ENCODE measurements around the gene ATXN7L2. TPM values are rescaled to one million over a fixed set of nuclear protein-coding genes. Genes with fewer than 3 reads are reported as not detected.

The ATXN7L2 gene
- total and polyA plus RNA-seq, 10 of the 15 experiments (the other 5 are each of a cell fraction or from before 2014, with no cell fraction given), result 0.27 to 7.4 (median 4.9) TPM

DNA sequence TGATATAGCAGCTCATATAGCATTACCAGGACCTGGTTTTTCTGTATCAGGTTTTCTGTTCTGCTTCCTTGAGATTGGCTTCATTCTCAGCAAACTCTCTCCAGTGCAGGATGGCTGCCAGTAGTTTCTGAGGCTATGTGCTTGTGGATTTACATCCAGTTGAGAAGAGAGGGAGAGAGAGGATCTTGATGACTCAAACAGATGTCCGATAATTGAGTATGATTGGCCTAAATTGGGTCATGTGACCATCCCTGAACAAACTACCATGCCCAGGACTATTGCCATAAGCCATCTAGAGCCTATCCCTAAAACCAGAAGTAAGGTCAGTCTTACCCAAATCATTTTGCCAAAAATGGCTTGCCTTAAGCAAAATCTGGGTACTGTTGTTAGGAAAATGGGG, 39.4 kb upstream of the ATXN7L2 start:
- Histone ChIP-seq H3K9ac (ENCODE audit: control insufficient read depth, insufficient read depth, low read length) (no peak overlapping the region), H3K36me3 (ENCODE audit: control insufficient read depth in 2 of 2, insufficient read depth in 2 of 2, low read length in 1 of 2) (no peaks in the 10 kb centered on the region), H3K9me3 (replicated peaks; ENCODE audit: control insufficient read depth, insufficient read depth, low read length) (no peaks in the 10 kb centered on the region), H3K4me1 (ENCODE audit: control insufficient read depth, insufficient read depth, low read length) (no peaks in the 10 kb centered on the region), H3K27ac (ENCODE audit: control insufficient read depth, insufficient read depth) (no peak overlapping the region), H3K79me2 (ENCODE audit: control insufficient read depth, insufficient read depth, low read length) (no peaks in the 10 kb centered on the region), H4K20me1 (ENCODE audit: control insufficient read depth, insufficient read depth) (no peaks in the 10 kb centered on the region), H3K27me3 (replicated peaks in 1 of 2; ENCODE audit: control insufficient read depth in 2 of 2, insufficient read depth in 2 of 2, low read length in 1 of 2) (no peaks in the 10 kb centered on the region), H2AFZ (ENCODE audit: control insufficient read depth, low read depth, low read length) (no peak overlapping the region), H3K4me3 (no peak overlapping the region), H3K4me2 (ENCODE audit: control insufficient read depth, insufficient read depth) (no peak overlapping the region)
- WGBS (ENCODE audit: insufficient coverage, insufficient replicate concordance, low lambda C conversion rate, missing lambda C conversion rate), result 0% methylated on average over 1 of the region's 1 CpG
- ChIA-PET POLR2A (no interaction called here), CTCF (no interaction called here), SMC1A (ENCODE audit: uncharacterized antibody, unreplicated experiment) (no interaction called here), RAD21 (ENCODE audit: unreplicated experiment) (no interaction called here)
- FAIRE-seq (no peak), DNase-seq (ENCODE audit: low read depth, low spot score) (no peak), ATAC-seq (no peak)
- intact Hi-C loops (cut with micrococcal nuclease; ENCODE audit: unreplicated experiment) (no loop called here), in situ Hi-C loops (cut with MboI) (no loop called here)
- no TSS peak for BruUV-seq (replicated peaks)
- TF ChIP-seq RFX5 (IDR thresholded peaks at IDR 0.05; ENCODE audit: low read depth, low read length) (no peak), YBX1 (IDR thresholded peaks at IDR 0.05) (no peak), KLF5 (IDR thresholded peaks at IDR 0.05; ENCODE audit: partially characterized antibody) (no peak), SREBF2 (IDR thresholded peaks at IDR 0.05; ENCODE audit: low read length) (no peak), IRF4 (IDR thresholded peaks at IDR 0.05; ENCODE audit: low read depth, low read length) (no peak), RELA (IDR thresholded peaks at IDR 0.05; ENCODE audit: borderline replicate concordance, partially characterized antibody) (no peak), ZNF207 (IDR thresholded peaks at IDR 0.05; ENCODE audit: borderline replicate concordance) (no peak), NBN (IDR thresholded peaks at IDR 0.05) (no peak), SUZ12 (IDR thresholded peaks at IDR 0.05; ENCODE audit: unreplicated experiment) (no peak)
- TF ChIP-seq, protein P1, sequence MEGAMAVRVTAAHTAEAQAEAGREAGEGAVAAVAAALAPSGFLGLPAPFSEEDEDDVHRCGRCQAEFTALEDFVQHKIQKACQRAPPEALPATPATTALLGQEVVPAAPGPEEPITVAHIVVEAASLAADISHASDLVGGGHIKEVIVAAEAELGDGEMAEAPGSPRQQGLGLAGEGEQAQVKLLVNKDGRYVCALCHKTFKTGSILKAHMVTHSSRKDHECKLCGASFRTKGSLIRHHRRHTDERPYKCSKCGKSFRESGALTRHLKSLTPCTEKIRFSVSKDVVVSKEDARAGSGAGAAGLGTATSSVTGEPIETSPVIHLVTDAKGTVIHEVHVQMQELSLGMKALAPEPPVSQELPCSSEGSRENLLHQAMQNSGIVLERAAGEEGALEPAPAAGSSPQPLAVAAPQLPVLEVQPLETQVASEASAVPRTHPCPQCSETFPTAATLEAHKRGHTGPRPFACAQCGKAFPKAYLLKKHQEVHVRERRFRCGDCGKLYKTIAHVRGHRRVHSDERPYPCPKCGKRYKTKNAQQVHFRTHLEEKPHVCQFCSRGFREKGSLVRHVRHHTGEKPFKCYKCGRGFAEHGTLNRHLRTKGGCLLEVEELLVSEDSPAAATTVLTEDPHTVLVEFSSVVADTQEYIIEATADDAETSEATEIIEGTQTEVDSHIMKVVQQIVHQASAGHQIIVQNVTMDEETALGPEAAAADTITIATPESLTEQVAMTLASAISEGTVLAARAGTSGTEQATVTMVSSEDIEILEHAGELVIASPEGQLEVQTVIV (IDR thresholded peaks at IDR 0.05; ENCODE audit: borderline replicate concordance, partially characterized antibody), result no peak
- TF ChIP-seq, protein P2, sequence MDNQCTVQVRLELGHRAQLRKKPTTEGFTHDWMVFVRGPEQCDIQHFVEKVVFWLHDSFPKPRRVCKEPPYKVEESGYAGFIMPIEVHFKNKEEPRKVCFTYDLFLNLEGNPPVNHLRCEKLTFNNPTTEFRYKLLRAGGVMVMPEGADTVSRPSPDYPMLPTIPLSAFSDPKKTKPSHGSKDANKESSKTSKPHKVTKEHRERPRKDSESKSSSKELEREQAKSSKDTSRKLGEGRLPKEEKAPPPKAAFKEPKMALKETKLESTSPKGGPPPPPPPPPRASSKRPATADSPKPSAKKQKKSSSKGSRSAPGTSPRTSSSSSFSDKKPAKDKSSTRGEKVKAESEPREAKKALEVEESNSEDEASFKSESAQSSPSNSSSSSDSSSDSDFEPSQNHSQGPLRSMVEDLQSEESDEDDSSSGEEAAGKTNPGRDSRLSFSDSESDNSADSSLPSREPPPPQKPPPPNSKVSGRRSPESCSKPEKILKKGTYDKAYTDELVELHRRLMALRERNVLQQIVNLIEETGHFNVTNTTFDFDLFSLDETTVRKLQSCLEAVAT (IDR thresholded peaks at IDR 0.05), result no peak
- TF ChIP-seq, protein P3, sequence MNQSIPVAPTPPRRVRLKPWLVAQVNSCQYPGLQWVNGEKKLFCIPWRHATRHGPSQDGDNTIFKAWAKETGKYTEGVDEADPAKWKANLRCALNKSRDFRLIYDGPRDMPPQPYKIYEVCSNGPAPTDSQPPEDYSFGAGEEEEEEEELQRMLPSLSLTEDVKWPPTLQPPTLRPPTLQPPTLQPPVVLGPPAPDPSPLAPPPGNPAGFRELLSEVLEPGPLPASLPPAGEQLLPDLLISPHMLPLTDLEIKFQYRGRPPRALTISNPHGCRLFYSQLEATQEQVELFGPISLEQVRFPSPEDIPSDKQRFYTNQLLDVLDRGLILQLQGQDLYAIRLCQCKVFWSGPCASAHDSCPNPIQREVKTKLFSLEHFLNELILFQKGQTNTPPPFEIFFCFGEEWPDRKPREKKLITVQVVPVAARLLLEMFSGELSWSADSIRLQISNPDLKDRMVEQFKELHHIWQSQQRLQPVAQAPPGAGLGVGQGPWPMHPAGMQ (IDR thresholded peaks at IDR 0.05; ENCODE audit: borderline replicate concordance), result no peak
- TF ChIP-seq, protein P4, sequence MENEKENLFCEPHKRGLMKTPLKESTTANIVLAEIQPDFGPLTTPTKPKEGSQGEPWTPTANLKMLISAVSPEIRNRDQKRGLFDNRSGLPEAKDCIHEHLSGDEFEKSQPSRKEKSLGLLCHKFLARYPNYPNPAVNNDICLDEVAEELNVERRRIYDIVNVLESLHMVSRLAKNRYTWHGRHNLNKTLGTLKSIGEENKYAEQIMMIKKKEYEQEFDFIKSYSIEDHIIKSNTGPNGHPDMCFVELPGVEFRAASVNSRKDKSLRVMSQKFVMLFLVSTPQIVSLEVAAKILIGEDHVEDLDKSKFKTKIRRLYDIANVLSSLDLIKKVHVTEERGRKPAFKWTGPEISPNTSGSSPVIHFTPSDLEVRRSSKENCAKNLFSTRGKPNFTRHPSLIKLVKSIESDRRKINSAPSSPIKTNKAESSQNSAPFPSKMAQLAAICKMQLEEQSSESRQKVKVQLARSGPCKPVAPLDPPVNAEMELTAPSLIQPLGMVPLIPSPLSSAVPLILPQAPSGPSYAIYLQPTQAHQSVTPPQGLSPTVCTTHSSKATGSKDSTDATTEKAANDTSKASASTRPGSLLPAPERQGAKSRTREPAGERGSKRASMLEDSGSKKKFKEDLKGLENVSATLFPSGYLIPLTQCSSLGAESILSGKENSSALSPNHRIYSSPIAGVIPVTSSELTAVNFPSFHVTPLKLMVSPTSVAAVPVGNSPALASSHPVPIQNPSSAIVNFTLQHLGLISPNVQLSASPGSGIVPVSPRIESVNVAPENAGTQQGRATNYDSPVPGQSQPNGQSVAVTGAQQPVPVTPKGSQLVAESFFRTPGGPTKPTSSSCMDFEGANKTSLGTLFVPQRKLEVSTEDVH (IDR thresholded peaks at IDR 0.05; ENCODE audit: low read depth, partially characterized antibody), result no peak
- TF ChIP-seq, protein P5, sequence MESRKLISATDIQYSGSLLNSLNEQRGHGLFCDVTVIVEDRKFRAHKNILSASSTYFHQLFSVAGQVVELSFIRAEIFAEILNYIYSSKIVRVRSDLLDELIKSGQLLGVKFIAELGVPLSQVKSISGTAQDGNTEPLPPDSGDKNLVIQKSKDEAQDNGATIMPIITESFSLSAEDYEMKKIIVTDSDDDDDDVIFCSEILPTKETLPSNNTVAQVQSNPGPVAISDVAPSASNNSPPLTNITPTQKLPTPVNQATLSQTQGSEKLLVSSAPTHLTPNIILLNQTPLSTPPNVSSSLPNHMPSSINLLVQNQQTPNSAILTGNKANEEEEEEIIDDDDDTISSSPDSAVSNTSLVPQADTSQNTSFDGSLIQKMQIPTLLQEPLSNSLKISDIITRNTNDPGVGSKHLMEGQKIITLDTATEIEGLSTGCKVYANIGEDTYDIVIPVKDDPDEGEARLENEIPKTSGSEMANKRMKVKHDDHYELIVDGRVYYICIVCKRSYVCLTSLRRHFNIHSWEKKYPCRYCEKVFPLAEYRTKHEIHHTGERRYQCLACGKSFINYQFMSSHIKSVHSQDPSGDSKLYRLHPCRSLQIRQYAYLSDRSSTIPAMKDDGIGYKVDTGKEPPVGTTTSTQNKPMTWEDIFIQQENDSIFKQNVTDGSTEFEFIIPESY (IDR thresholded peaks at IDR 0.05), result no peak
- TF ChIP-seq, protein P6, sequence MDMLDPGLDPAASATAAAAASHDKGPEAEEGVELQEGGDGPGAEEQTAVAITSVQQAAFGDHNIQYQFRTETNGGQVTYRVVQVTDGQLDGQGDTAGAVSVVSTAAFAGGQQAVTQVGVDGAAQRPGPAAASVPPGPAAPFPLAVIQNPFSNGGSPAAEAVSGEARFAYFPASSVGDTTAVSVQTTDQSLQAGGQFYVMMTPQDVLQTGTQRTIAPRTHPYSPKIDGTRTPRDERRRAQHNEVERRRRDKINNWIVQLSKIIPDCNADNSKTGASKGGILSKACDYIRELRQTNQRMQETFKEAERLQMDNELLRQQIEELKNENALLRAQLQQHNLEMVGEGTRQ (IDR thresholded peaks at IDR 0.05; ENCODE audit: borderline replicate concordance, low read depth, low read length), result no peak

Data from GM12878 (cell line).